ENCODE data around the gene RYR2.

DNA sequence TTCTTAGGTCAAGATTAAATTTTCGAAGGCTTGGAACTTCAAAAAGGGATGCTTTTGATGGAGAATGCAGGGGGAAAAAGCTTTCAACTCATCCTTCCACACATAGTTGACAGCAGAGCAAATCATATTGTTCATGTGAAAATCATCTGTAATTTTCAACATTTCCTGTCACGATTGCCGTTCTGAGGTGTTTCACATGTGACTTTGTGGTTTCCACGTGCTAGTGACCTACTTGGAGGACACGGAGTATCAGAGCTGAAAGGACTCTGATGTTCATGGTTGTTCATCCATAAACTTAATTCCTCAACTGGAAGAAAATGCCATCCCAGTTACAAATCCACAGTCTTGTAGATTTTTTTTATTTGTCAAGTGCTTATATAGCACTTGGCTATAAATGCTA lies 769.6 kb downstream of the RYR2 start:
- TF ChIP-seq EZH2phosphoT487 (IDR thresholded peaks at IDR 0.05; ENCODE audit: insufficient read depth, low read depth), result no peak
- TF ChIP-seq EZH2 (IDR thresholded peaks at IDR 0.05; ENCODE audit: insufficient read depth, poor library complexity, severe bottlenecking), result no peak
